NCI-H526 (cell line): ENCODE measurements around the gene NFIA.
A peak's percentile ranks its signal among the peaks of the same experiment; 100 is the strongest.

Source experiments
- DNase-seq, 2 experiments: peaks; one replicate each; lab custom pipeline; 2025; lab: John Stamatoyannopoulos, UW

The NFIA gene

GRCh38 chr1:61215676-61216289, 133.4 kb downstream of the NFIA start:
- DNase-seq = no peak

DNA sequence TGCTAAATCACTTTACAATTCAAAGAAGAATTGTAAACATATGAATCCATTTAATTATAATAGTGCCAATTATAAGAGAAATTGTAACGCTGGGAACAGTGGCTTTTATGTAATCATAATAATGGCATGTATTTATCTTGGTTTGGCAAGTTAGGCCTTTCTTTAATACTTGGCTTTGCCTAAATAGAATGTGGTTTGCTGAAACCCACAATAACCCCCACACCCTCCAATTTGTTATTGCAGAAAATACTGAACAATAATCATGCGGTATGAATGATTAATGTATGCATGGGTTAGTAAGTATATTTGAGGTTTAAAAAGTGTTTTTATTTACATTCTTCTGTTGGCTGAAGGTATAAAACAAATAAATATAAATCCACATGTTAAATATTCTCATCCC, 138.2 kb downstream of the NFIA start:
- no peak for DNase-seq

GRCh38 chr1:61221642-61222041, 139.3 kb downstream of the NFIA start:
- no peak for DNase-seq

DNA sequence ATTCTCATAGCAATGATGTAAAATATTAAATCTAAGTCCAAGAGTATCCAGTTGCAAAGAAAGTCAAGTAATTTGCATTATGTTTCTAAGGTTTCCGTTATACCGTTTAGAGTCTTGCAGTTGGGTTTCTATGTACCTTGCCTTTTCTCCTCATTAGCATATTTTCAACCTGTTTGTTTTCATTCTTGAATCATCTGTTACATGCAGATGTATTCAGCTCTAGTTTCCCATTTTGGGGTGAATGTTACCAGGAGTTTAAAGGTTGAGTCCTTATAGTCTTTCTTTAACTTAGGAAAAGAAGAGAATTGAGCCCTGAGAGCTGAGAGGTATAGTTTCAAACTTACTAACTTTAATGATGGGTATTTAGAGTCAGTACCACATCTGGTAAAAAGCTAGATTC, 139.9 kb downstream of the NFIA start:
- peak; percentile 4 to 17 for DNase-seq

DNA sequence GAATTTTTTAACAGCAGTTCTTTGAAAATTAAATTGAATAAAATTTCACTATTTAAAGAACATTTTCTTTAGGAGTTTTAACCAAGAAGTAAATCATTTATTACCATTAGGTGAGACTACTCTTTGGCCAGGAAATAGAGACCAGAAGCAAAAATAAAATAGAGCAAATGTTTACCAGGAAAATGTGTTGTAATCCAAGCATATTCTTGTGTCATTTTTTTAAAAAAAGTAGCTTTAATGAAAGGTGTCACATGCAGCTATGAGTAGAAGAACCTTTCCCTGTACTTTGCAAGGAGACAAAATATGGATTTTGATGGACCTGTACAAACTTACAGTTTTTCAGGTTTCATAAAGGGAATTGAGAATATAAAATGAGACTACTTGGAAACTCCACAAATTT, 140.8 kb downstream of the NFIA start:
- no peak for DNase-seq

DNA sequence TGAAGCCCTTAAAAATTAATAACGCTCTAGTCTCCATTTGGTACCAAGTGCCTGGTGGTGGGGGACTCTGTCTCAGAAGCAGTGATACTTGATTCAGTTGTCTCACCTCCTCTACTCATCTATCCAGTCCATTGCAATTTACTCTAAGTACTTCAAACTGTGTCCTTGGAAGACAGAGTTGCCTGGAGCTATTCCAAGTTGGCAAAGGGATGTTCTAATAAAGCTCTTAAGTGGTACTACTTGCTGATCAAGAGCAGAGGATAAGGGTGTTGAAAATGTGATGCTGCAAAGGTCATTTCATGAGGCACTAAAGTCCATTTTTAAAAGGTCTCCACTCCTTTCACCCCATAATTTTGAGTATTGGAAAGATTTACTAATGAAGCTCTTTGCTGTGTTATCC, 142.2 kb downstream of the NFIA start:
- no peak for DNase-seq

- no peak for DNase-seq
Observed at GRCh38 chr1:61225478-61225877, 143.1 kb downstream of the NFIA start.

DNA sequence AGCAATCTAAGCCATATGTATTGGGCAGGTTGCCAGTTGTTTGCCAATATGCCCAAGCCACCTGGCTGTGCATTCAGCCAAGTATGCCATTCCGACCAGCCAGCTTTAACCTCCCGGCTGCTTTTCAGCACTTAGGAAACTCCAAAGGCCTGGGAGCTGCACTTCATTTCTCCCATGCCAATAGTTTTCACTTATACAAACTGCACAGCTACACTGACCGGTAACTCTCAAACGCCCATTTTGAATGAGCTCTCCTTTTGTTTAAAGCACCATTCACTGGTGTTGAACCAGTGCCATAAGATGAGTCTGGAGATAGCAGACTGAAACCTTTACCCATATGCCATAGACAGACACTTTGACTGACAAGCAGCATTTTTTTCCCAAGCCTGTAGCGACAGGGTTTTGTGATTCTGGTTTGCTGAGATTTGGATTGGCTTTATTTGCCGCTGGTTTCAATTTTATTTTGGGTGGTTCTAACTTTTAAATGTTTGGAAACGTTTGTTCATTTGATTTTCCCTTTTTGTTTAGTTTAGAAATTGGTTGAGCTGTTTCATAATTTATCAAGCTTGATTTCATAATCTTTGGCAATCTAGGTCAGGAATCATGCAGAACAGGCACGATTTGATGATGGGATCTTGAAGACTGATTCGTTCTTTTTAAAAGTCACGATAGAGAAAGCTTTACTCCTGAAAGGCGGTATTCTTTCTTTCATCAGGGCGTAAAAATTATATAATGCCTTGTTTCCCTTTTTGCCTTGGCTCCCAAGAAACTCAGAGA, 144.6 kb downstream of the NFIA start:
- DNase-seq = no peak

GRCh38 chr1:61227857-61228550, 145.6 kb downstream of the NFIA start:
- no peak for DNase-seq

- peak; percentile 13 to 45 for DNase-seq
Observed at GRCh38 chr1:61230523-61230922, 148.2 kb downstream of the NFIA start.

- DNase-seq = no peak
Observed at GRCh38 chr1:61231795-61232194, 149.4 kb downstream of the NFIA start.

DNA sequence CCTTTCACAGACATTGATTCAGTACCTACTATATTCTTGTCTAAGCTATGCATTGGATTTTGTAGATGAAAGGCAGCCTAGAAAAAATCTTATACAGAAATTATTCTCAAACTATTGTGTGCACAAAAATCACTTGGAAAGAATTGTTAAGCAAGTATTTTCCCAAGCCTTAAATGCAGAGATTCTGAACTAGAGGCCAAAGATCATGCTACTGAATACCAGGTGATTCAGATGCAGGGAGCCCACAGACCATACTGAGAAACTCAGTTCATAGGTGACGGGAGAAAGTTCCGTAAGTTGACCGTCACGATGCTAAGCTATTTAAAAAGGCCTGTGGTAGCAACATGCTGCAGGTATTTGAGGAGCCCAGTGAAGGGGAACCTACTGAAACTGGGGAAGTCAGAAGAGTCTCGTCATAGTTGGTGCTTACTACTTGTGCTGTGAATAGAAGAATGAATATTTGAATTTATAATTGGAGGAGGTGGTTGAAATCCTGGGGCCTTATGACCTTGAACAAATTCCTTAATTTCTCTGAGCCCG, 150.8 kb downstream of the NFIA start:
- no peak for DNase-seq

DNA sequence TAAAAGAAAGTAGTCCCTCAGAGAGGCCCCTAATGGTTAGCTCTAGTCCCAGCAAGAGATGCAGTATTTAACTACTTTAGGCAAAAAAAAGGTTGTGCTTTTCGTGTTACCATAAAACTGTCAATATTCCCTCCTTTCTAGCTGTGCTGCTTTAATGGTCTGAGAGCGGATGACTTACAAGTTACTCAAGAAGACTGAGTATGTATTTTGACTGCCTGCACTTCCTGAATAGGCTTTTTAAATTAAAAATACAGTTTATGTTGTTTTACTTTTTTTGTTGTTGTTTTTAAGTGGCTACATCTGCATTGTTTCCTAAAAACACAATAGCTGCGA, 152.2 kb downstream of the NFIA start:
- no peak for DNase-seq

DNA sequence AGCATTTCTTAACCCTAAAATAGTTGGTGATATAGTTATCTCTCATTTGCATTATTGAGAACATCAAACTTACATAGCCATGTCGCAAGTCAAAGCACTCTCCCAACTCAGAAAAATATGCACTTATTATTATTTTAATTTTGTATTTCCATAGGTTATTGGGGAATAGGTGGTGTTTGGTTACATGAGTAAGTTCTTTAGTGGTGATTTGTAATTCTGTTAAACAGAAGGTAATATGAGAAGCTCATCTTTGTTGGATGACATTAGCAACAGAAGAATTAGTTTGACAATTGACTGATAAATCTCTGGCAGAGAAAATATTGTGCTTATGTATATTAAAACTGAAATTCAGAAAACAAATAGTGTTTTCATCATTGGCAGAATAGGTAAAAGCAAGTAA, 154.8 kb downstream of the NFIA start:
- DNase-seq = no peak

GRCh38 chr1:61237659-61238358, 155.4 kb downstream of the NFIA start:
- no peak for DNase-seq

- DNase-seq = no peak
Observed at GRCh38 chr1:61238359-61238665, 156.0 kb downstream of the NFIA start.

DNA sequence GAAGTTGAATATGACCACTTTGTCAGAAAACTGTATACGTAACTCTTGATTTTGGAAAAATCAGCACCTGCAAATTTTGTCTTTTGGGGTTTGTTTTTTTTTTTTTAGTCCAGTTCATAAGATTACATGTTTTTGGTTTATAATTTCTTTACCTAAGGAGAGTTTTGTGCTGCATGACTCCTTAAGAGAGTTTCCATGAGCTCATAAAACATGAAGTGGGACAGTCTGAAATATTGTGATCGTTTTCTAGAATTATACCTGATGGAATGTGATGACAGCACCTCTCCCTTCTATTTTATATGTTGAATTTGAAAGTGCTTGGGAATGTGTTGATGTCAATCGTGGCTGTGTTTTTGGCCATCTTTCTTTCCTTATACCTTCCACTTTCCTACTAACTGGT, 158.5 kb downstream of the NFIA start:
- no peak for DNase-seq

GRCh38 chr1:61241411-61241838, 159.1 kb downstream of the NFIA start:
- no peak for DNase-seq

DNA sequence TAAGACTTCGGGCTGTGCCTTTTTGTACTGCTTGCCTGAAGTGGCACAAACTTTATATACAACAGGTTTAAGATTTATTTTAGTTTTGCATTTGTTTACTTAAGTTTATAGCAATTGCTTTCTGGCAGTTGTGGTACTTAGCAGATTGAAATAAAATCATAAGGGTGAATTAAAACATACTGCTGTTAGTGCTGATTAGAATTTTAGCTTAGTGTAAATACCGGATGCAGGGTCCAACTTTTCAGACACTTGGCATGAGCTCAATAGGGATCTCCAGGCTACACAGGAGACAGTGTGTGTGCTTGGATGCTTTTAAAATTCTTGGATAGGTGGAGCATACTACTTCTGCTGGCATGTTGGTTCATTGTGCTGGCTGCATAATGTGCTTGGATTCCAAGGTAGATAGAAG, 159.6 kb downstream of the NFIA start:
- DNase-seq = no peak

DNA sequence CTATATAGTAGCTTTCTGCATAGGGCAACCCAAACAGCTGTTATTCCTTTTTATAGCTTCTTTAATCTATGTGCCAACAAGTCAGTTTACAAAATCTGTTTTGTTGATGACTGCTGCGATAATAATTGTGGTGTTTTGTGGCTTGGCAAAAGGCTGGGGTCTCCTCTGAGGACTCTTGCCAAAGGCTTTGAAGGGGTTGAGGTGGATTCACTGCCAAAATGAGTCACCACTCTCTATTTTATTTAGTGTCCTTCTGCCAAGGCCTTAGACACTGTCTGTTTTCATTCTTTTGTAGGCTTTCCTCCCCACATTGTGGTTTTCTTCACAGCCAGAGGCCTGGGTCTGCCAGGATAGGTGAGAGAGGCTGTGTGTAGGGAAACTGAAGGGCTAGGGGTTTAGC, 161.8 kb downstream of the NFIA start:
- DNase-seq = no peak

DNA sequence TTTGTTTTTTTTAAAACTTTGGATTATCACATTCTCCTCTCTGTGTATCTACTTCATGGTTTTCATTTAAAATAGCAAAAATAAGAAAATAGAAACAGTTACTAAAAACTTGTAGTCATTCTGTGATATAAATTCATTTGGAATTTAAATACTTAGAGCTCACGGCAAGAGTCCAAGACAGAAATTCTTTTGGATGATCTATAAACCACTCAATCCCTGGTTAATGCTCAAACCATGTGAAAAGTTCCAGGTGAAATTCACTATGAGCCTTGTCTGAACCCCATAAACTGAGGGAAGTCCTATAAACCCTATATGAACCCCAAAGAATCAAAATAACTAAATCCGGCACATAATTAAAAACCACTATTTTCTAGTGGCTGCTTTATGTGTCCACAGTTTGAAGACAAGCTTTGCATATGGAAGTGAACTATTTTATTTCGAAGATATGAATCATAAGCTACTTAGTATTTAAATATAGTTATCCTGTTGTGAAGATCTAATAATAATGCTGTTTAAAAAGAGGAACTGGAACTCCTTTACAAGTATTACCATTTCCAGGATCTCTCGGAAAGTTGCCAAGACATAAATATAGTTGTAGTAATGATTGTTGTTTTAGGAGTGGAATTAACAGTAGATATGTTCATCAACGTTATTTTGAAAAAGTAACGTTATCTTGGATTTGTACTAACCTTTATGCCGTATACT, 163.5 kb downstream of the NFIA start:
- no peak for DNase-seq
